A673 (cell line): ENCODE measurements around the gene RPS6KL1.

Experiments used
- EZH2 ChIP-seq: fragments of 200-600 bp; sonication (generic); IDR thresholded peaks from 2 replicates; pipeline ENCODE4 v1.6.1; 2017; ENCODE audit warnings: borderline replicate concordance, low read depth, mild to moderate bottlenecking, mixed read lengths, antibody characterized with exemption, low read length; ENCODE audit not compliant: poor library complexity, severe bottlenecking
- TF ChIP-seq, protein P1 (sequence below): fragments of 300-800, 200-600 bp; sonication (generic); conservative IDR thresholded peaks from 2 replicates; pipeline ENCODE4 v1.5.1; 2017; ENCODE audit warnings: low read depth, mild to moderate bottlenecking, antibody characterized with exemption, low read length, moderate library complexity, mixed read lengths

DNA sequence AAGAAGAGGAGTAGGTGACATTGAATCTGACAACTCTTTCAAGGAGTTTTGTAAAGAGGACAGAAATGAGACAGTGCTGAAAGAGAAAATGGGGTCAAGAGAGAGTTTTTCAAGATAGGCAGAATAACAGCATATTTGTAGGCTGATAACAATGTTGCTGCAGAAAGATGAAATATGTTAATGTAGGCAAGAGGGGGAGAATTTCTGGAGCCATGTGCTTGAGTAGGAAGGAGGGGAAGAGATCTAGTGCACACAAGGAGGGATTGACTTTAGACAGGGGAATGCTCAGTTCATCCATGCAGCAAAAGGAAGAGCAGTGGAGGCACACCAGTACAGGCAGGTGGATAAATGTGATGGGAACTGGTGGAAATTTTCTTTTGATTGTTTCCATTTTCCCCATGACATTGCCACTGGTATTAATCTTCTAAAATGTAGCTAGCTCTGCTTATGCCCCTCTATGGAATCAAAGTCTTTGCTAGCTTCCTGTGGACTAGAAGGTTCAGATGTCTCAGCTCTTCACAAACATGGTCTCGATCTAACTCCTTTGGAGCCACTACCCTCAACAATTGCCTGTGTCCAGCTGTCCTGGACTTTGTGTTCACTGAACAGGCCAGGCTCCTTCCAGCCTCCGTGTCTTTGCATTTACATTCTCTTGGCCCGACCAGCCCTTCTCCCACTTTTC lies 56.2 kb downstream of the RPS6KL1 start:
- TF ChIP-seq, protein P1, sequence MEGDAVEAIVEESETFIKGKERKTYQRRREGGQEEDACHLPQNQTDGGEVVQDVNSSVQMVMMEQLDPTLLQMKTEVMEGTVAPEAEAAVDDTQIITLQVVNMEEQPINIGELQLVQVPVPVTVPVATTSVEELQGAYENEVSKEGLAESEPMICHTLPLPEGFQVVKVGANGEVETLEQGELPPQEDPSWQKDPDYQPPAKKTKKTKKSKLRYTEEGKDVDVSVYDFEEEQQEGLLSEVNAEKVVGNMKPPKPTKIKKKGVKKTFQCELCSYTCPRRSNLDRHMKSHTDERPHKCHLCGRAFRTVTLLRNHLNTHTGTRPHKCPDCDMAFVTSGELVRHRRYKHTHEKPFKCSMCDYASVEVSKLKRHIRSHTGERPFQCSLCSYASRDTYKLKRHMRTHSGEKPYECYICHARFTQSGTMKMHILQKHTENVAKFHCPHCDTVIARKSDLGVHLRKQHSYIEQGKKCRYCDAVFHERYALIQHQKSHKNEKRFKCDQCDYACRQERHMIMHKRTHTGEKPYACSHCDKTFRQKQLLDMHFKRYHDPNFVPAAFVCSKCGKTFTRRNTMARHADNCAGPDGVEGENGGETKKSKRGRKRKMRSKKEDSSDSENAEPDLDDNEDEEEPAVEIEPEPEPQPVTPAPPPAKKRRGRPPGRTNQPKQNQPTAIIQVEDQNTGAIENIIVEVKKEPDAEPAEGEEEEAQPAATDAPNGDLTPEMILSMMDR: no peak
- no peak for TF ChIP-seq EZH2
